Pulmonary artery endothelial cell (primary cell): ENCODE measurements around the gene IGSF3. TPM values are rescaled to one million over a fixed set of nuclear protein-coding genes. Genes with fewer than 3 reads are reported as not detected.
"Not testable (repeated sequence)": the region's sequence is repeated elsewhere in the genome, so short reads cannot be mapped to it uniquely, and the experiment has no call there.

Source experiments
- DNase-seq: peaks from one replicate; pipeline ENCODE4 v3.0.0-alpha.2; 2011; ENCODE audit warnings: low read depth, low spot score
- total RNA-seq: library from RNA; depleted of rRNA; stranded (reverse); fragments of >200 nt; gene quantifications from 2 replicates; pipeline ENCODE4 v1.2.3, GENCODE V29; 2014

Gene IGSF3
- total RNA-seq, 1 donor from 2014 or later, result 0.33 TPM

DNA sequence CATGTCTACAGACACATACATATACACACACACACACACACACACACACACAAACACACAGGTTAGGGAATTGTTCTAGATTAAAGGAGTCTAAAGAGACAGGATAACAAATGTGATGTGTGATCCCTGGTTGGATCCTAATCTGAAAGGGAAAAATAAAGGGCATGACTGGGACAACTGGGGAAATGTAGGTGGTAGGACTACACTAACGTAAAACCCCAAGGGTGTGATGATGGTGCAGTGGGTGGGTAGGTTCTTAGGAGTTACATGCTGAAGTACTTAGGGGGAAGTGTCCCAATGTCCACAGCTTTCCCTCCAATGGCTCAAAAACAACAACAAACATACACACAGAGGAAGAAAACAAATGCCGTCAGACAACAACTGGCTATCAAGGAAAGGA, 68.2 kb downstream of the IGSF3 start:
- not testable (repeated sequence) for DNase-seq

DNA sequence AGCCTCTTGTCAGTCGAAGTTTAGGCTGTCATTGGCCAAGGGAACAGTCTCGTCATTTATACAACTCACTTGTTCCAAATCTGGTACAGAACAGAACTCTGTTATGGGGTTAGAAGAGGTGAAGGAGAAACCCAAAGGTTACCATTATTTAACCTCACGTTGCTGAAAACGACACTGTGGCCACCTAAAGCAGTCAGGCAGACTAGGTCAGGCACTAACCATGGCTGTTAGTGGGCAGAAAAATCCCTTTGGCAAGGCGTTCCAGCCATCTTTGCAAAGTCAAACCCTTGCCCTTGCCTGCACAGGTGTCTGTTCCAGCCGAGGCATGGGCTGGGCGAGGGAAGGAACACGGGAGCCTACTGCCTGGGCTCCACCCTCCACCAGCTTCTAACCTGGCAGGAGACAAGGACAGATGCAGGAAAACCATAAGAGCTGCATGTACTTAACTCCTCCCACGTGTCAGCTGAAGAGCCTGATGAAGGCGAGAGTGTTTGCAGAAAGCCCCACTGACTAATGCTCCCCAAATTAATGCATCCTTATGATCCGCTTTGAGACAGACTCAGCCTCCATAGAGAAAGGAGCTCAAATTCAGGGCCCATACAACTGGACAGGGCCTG, 69.0 kb downstream of the IGSF3 start:
- DNase-seq, result not testable (repeated sequence)

DNA sequence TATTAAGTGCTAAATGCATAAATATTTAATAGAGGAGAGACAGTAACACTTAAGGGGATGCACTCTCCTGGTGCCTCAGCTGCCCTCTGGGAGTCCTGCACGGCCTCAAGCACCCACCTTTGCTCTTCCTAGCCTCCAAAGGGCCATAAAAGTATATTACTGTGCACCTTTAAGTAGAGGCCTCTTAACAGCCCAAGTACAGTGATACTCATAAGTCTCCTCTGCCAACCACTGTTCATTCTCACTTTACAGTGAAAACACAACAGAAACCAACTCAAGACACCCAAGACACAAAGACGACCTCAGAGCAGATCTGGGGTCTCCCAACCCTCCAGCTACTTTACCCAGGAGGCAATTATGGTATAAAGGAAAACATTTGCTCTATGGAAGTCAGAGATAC, 70.1 kb downstream of the IGSF3 start:
- DNase-seq, result not testable (repeated sequence)

DNA sequence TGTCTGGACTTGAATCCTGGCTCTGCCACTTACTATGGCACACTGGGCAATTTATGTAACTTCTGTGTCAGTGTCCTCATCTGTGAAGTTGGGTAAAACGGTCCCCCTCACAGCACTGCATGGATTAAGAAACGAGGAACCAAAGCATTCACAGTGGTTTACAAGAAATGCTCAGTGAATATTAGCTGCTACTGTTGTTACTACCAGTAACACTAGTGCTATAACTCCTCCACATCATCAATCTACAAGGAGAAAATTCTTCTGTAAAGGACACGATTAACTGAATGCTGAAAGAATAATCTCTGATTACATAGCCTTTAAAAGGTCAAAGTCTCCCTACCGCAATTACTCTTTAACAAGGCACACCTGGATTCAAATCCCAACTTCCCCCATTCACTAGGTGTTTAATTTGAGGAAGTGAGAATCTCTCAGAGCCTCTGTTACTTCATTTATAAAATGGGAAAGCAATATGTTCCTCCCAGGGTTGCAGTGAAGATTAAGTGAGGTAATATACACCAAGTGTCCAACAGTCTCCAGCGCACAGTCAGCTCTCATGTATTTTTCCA, 70.7 kb downstream of the IGSF3 start:
- DNase-seq, result not testable (repeated sequence)

DNA sequence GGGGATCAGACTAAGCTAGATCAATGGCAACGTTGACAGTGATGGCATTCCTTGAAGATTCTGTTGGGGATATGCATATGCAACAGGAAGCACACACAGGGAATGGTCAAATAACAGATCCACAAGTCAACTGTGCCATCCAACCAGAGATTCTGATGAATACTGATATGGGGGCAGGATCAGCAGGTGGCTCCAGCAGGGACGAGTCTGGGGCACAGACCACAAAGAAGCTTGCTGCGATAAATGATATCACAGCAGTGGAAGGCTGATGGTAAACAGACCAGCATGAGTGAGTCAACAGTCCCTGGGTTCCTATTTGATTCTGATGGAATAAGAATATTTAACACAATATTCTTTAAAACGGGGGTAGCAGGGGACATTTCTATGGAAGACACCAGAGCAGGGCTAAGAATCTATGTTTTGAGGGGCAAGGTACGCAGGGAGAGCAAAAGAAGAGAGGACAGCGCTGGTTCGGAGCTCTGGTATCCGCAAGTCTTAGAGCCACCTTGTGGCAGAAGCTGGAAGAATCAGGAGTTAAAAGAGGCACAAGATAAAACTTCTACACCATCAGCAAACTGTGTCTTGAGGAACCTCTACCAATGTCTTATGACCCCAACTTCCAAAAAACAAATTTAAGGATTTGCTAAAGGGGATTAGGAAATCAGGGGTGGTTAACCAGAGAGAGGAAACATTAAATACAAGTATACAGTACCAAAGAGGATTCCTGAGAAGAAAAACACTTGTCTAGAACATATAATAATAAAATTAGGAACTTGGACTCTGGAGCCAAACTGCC, 71.4 kb downstream of the IGSF3 start:
- not testable (repeated sequence) for DNase-seq

DNA sequence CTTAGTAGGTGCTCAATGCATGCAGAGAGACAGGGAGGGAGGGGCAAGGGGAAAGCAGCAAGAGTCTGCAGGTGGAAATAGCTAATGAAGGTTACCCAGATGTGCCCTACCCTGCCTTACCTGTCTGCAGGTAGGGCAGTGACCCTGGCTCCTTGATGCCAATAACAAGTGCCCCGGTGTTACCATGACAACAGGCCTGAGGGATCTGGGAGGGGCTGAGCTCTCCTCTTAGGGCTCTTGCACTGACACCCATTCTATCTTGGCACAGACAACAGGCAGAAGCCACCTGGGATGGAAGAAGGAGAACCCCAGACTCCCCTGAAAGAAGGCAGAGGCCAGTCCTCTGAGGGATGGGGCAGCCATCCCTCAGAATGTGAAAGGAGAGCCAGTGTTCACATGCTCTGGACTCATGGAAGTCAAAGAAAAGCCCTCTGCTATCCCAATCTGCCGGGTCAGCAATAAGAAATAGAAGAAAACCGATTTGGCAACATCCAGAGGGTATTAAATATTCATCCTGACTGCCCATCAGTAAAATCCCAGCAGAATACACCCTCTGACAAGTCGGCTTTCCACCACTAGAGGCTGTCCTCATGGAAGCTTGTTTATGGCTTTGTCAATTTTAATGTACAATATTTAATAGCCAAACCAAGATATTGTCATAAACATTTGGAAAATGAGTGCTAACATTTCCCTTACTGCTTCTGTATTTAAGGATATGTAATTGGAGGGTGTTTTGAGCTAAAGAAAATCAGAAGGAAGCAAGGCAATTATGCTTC, 72.3 kb downstream of the IGSF3 start:
- not testable (repeated sequence) for DNase-seq

DNA sequence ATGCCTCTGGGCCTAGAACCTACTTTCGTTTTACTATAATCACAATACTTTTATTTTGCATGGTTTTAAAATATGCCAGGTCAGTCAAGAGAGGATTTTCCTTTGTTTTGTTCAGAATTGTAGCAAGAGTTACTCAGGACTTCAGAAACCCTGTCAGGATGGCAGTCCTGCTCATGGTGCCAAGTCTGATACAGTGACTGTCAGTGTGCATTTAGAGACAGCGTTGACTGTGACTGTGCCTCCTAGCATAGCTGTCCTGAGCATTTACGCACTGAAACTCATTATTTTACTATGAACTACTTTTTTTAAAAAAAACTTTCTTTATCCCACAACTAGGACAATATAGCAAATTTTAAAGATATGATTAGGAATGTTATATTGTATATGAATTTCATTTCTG, 73.6 kb downstream of the IGSF3 start:
- DNase-seq, result not testable (repeated sequence)

DNA sequence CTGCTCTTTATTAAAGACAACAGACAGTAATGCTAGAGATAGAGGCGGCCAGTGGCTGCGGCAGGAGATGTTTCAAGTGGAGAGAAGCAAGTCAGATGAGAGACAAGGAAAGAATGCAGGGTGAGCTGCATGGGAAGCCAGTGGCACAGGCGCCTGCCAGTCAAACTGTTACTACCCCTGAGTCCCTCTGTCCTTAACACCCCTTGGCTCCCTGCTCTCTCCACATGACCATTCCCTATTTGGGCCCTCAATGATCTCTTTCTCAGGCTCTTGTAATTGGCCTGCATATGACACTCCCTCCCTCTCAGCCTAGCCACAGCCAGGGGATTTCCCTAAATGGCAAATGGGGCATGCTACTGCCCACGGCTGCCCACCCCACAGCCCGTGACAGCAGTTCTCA, 74.1 kb downstream of the IGSF3 start:
- not testable (repeated sequence) for DNase-seq

DNA sequence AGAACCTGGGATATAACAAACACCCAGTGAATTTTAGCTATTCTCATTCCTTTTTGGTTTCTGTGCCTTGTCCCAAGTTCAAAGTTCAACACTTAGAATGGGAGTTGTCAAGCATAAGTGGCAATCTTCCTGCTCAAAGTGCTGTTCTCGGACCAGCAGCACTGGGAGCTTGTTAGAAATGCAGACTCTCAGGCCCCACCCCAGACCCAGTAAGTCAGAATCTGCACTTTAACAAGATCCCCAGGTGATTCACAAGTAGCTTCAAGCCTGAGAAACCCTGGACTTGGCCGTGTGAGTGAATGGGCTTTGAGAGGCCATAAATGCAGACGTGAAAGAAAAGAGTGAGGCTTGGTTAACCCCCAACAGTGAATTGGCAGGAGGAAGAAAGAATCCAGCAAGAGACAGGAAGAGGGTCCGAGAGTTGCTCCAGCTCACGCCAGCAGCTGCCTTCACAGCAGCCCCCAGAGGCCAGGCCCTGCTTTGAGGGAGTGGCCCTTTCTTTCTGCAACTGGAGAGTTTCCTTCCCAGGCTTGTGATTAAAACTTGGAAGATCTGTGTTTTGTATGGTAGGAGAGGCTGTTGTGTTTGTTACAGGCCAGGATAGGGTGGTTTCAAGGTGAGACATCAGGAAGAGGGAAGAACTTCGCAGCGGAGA, 75.5 kb downstream of the IGSF3 start:
- DNase-seq, result not testable (repeated sequence)

DNA sequence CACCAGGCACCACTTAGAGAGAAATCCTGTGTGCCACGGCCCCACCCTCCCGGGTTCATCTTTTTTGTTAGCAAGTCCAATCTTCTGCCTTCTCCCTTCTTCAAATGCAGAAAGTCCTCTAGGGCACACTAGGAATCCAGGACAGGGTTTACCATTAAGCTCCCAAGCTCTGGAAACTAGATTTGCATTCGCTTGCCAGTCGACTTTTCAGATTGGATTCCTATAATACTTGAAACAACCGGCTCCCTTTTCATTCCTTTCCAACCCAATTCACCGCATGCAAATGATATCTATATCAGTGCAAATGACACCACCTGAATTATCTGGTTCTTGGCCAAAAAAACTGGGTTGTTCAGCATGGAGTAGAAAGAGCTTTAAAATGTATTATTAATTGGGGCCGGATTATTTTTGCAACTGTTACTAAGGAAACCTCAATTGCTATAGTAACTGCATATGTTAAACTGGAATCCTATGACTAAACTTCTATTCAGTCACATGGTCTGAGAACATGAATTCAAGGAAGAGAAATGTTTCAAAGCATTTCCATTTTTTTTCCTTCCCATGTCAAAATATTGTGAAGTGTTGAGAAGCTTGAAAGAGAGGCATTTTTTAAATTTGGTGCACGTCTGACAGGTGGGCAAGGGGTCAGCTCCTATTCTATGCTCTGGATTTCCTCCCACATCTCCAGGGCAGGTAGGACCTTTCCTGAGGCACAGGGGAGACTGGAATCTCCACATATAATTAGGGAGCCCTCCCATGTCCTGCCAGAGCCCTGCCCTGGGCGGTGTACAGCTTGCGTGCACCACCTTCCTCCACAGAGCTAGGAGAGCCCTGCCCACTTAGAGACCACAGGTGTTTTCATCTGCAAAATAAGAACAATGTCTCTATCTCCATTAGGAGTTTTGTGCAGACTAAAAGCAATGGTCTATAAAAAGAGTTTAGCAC, 76.3 kb downstream of the IGSF3 start:
- DNase-seq, result not testable (repeated sequence)

DNA sequence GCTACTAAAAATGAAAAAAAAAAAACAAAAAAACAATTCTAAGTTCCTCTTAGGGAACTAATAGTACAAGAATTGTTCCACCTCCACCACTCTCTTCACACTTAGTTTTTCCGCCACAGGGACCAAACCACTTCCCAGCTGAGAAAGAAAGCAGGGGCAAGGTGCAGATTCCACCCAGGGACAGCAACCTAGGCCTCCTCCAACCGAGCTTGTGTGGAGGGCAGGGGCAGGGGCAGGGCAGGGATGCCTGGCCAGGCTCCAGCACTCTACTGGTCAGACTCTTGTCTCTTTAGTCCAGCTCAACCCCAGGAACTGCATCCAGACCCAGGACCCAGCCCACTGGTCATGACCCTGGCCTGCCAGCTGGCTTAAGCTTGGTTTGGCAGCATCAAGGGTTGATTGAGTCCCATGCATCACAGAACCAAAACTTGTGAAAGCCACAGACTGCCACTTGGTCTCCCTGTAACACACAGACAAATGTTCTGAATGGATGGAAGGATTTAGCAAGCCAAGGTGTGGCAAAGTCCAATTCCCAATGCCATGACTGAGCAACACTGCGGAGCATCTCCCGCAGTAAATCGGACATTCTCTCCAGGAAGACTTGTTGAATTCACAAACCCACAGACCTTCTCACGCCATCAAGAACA, 77.1 kb downstream of the IGSF3 start:
- DNase-seq, result not testable (repeated sequence)

DNA sequence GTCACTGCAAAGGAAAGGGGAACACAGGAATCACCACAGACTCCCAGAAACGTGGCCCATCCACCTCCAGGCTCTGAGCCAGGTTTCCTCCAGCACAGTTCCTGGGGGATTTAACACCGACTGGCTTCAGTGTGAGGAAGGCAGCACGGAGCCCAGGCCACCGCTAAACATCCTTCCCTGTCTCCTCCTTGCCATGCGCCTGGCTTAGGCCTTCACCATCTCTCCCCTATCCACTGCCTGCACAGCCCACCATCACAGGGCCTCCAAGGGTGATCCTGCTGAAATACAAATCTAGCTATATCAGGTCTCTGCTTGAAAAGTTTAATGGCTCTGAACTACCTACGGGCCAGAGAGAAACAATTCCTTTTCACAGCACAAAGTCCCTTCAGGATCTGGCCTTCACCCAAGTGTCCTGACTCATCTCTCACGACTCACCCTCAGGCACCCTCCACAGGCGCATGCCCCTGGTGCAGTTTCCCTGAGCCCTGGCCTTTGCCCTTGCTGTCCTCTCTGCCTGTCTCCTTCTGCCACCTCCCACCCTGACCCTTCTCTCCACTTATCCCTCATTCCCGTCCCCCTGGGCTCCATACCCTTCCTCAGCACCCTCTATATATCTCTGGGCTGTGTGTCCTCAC, 78.3 kb downstream of the IGSF3 start:
- DNase-seq, result not testable (repeated sequence)

DNA sequence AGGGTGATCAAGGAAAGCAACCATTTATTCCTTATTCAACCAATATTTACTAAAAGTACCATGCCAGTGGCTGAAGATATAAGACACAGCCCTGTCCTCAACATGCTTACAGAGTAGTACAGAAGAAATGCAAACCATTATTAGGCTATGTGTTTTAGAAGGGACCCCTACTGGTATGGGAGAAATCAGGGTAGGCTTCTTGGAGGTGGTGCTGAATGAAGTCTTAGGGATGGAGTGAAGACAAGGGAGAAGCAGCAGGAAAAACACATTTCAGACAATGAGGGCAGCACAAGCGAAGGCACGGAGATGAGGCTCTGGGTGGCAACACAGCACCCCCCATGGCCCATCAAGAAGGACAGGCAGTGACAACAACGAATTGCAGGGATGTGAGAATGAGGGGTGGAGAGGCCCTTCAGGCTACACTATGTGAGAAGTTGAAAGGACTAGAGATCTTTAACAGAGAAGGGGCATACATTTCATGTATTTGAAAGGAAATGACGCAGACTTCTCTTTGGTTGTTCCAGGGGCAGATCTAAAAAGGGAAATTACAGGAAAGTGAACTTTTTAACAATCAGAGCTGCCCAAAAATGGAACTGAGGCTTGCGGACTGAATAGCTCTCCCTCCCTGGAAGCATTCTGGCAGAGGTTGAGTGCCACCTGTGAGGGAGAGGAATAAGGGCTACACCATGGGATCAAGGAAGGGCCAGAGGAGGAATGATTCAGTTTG, 79.9 kb downstream of the IGSF3 start:
- no peak for DNase-seq

DNA sequence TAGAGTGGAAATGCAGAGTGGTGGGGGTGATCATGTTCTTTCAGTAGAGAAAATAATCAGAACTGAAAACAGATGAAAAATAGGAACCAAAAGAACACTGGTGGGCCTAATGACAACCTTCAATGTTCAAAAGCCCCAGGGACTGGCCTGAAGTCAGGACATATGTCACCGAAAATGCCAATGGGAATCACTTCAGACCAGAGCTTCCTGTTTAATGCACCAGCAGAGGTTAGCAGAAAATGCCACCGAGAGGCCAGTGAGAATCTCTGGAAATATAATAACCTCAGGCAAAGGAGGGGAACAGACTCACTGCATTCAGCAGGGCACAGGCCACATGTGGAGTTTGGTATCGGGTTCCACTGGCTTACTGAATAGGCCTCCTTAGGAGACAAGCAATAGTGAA, 80.8 kb downstream of the IGSF3 start:
- no peak for DNase-seq

DNA sequence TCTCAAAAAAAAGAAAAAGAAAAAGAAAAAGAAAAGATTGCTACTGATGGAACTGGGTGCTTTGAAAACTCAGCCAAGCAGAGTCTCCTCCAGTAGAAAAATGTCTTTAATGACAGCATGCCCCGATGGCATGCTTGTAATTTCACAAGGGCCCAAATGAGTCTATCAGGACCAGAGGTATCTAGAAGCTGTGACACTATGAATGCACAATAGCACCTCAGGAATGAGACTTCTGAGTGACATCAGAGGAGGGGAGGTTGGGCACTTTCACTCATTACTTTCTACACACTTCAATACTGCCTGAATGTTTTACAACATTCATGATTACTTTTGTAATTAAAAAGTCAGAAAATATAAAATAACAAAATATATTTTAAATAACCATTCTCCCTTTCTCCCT, 81.6 kb downstream of the IGSF3 start:
- no peak for DNase-seq

DNA sequence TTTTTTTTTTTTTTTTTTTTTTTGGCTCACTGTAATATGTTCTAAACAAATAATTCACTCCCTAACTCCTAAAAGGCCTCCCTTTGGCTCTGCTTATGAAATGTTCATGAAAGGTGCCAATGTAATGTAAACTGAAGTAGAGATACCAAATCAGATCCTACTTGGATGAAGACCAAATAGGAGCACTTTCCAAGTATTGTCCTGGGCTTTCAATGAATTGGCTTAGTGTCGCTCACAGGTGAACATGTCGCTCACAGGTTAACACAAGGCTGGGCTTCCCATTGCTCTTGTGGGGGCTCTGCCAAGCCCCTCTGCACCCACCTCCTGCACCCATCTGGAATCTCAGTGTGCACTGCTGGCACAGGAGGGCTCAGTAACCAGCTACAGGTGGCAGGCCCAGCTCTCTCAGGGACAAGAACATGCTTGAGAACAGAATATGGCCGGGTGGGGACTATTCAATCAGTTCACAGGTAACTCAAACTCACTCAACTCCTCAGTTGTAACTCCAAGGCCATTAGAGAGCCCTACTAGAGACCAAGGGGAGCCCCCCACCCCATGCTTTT, 86.1 kb downstream of the IGSF3 start:
- DNase-seq, result no peak

DNA sequence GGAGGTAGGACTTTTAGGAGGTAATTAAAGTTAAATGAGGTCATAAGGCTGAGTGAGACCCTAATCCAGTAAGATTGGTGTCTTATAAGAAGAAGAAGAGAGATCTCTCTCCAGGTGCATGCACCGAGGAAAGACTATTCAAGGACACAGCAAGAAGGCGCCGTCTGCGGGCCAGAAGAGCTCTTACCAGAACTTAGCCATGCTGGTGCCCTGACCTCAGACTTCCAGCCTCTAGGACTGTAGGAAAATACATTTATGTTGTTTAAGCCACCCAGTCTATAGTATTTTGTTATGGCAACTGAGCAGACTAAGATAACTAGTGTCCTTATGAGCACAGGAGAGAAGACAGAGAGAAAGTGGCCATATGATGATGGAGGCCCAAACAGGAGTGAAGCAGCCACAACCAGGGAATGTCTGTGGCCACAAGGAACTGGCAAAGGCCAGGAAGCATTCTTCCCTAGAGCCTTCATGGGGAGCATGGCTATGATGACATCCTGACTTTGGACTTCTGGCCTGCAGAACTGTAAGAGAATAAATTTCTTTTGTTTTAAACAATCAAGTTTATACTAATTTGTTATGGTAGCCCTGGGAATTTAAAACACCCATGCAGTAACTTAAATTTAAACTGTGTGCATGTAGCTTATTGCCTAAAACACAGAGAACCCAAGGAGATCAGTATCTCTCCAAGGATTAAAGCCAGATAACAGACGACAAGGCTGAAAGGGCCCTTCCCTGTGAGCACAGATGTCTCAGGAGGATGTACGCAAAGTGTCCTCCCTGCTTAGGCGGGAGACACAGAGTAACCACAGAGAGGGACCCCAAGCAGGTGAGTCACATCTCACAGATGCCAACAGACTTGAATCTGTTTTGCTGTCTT, 86.8 kb downstream of the IGSF3 start:
- DNase-seq, result no peak
